IMR-90 (cell line): ENCODE data around the gene MRPS34. TPM values are rescaled to one million over a fixed set of nuclear protein-coding genes. Genes with fewer than 3 reads are reported as not detected.

Experiments used
- ATAC-seq: fragments of 200-7000 bp; cut with Tn5 transposase; 2 replicates; pipeline ENCODE4 v1.9.1; 2020; ENCODE audit warnings: low read depth, mild to moderate bottlenecking, moderate library complexity
- BruUV-seq: library from RNA; stranded (reverse); fragments of 400-500 nt; replicated peaks from 2 replicates; lab custom pipeline; 2021; lab: Mats Ljungman, UMichigan
- CTCF ChIA-PET: fragments of 300-600 bp; formaldehyde crosslinking; extraction: SDS; loops from one replicate; lab custom pipeline; 2021; ENCODE audit warnings: antibody characterized with exemption; lab: Yijun Ruan, JAX
- POLR2A ChIA-PET: fragments of 300-600 bp; sonication (Branson Sonifier 250); formaldehyde crosslinking; loops from one replicate; lab custom pipeline; 2022; ENCODE audit warnings: antibody characterized with exemption; ENCODE audit not compliant: unreplicated experiment; lab: Charles Lee
- DNase-seq: peaks from one replicate; pipeline ENCODE4 v3.0.0; 2013
- H2AFZ ChIP-seq: replicated peaks from 2 replicates; pipeline ENCODE3; 2013; ENCODE audit warnings: low read length, mild to moderate bottlenecking; ENCODE audit not compliant: poor library complexity
- H2AK5ac ChIP-seq: 2 replicates; pipeline ENCODE4 v1.6.1; 2013; ENCODE audit warnings: low read depth, low read length, inconsistent platforms
- H2AK9ac ChIP-seq: replicated peaks from 2 replicates; pipeline ENCODE3; 2013; ENCODE audit warnings: mild to moderate bottlenecking, low read depth, low read length, moderate library complexity; ENCODE audit not compliant: poor library complexity
- H2BK120ac ChIP-seq: 2 replicates; pipeline ENCODE4 v1.6.1; 2013; ENCODE audit warnings: low read depth, low read length, inconsistent platforms
- H2BK15ac ChIP-seq: 3 replicates; pipeline ENCODE4 v1.6.1; 2013; ENCODE audit warnings: low read depth, low read length, inconsistent platforms
- H2BK20ac ChIP-seq: 2 replicates; pipeline ENCODE4 v1.6.1; 2013; ENCODE audit warnings: low read depth, mild to moderate bottlenecking, inconsistent platforms, low read length, moderate library complexity
- H2BK5ac ChIP-seq: 2 replicates; pipeline ENCODE4 v1.6.1; 2013; ENCODE audit warnings: mild to moderate bottlenecking, low read depth, low read length, inconsistent platforms; ENCODE audit not compliant: poor library complexity, severe bottlenecking
- H3K14ac ChIP-seq: replicated peaks from 2 replicates; pipeline ENCODE4 v1.6.1; 2013; ENCODE audit warnings: low read depth, low read length, inconsistent platforms
- H3K18ac ChIP-seq: 2 replicates; pipeline ENCODE4 v1.6.1; 2013; ENCODE audit warnings: low read depth, low read length, control low read depth
- H3K23ac ChIP-seq: 2 replicates; pipeline ENCODE4 v1.6.1; 2013; ENCODE audit warnings: low read depth, low read length, inconsistent platforms
- H3K27ac ChIP-seq: 2 replicates; pipeline ENCODE4 v1.5.1; 2013; ENCODE audit warnings: mild to moderate bottlenecking, control low read depth, low read length; ENCODE audit not compliant: insufficient read depth
- H3K27me3 ChIP-seq: 2 replicates; pipeline ENCODE4 v1.6.1; 2013; ENCODE audit warnings: low read length; ENCODE audit not compliant: control insufficient read depth, insufficient read depth
- H3K36me3 ChIP-seq: 2 replicates; pipeline ENCODE4 v1.6.1; 2013; ENCODE audit warnings: low read length, mixed read lengths; ENCODE audit not compliant: control insufficient read depth, insufficient read depth
- H3K4ac ChIP-seq: 2 replicates; pipeline ENCODE4 v1.6.1; 2013; ENCODE audit warnings: low read depth, low read length, inconsistent platforms
- H3K4me1 ChIP-seq: 2 replicates; pipeline ENCODE4 v1.6.1; 2013; ENCODE audit warnings: low read length, mixed read lengths; ENCODE audit not compliant: control insufficient read depth, insufficient read depth
- H3K4me2 ChIP-seq: 2 replicates; pipeline ENCODE4 v1.6.1; 2013; ENCODE audit warnings: low read depth, mild to moderate bottlenecking, control low read depth, low read length, moderate library complexity
- H3K4me3 ChIP-seq: 2 replicates; pipeline ENCODE4 v1.5.1; 2013; ENCODE audit warnings: low read depth, mild to moderate bottlenecking, control low read depth, low read length, moderate library complexity; ENCODE audit not compliant: insufficient read depth
- H3K56ac ChIP-seq: 2 replicates; pipeline ENCODE4 v1.6.1; 2013; ENCODE audit warnings: low read length, inconsistent platforms; ENCODE audit not compliant: insufficient read depth; ENCODE audit errors: extremely low read depth
- H3K79me1 ChIP-seq, 2 experiments: 2 replicates each; pipeline ENCODE4 v1.6.1; 2013; ENCODE audit warnings: low read length in 2 of 2, inconsistent platforms in 1 of 2, low read depth in 1 of 2
- H3K9ac ChIP-seq: 2 replicates; pipeline ENCODE4 v1.6.1; 2013; ENCODE audit warnings: low read depth, low read length, control low read depth
- H3K9me1 ChIP-seq: 2 replicates; pipeline ENCODE4 v1.6.1; 2013; ENCODE audit warnings: low read length, inconsistent platforms; ENCODE audit not compliant: insufficient read depth
- H3K9me3 ChIP-seq: 2 replicates; pipeline ENCODE4 v1.6.1; 2013; ENCODE audit warnings: low read length; ENCODE audit not compliant: control insufficient read depth, insufficient read depth
- H4K20me1 ChIP-seq: 2 replicates; pipeline ENCODE4 v1.6.1; 2013; ENCODE audit warnings: low read length, inconsistent platforms; ENCODE audit not compliant: insufficient read depth
- H4K5ac ChIP-seq: 2 replicates; pipeline ENCODE4 v1.6.1; 2013; ENCODE audit warnings: mild to moderate bottlenecking, low read depth, low read length, control low read depth
- H4K8ac ChIP-seq, 2 experiments: 2 replicates each; pipeline ENCODE4 v1.6.1; 2013; ENCODE audit warnings: low read depth in 2 of 2, low read length in 2 of 2, control low read depth in 1 of 2, inconsistent platforms in 1 of 2
- H4K91ac ChIP-seq: 2 replicates; pipeline ENCODE4 v1.6.1; 2013; ENCODE audit warnings: low read depth, low read length, inconsistent platforms; ENCODE audit not compliant: insufficient read depth
- BHLHE40 ChIP-seq: fragments of 150-350 bp; IDR thresholded peaks from 2 replicates; pipeline ENCODE4 v1.6.1; 2016; ENCODE audit warnings: mild to moderate bottlenecking, low read depth, low read length
- CEBPB ChIP-seq: IDR thresholded peaks from 2 replicates; pipeline ENCODE4 v1.6.1; 2012; ENCODE audit warnings: low read depth, low read length, improper control_type of control experiment
- CHD1 ChIP-seq: IDR thresholded peaks from 2 replicates; pipeline ENCODE4 v1.6.1; 2012; ENCODE audit warnings: low read depth, low read length, improper control_type of control experiment
- ELK1 ChIP-seq: fragments of 150-350 bp; IDR thresholded peaks from 2 replicates; pipeline ENCODE4 v1.6.1; 2016; ENCODE audit warnings: low read depth, mild to moderate bottlenecking, low read length, moderate library complexity, borderline replicate concordance
- FOS ChIP-seq: fragments of 150-350 bp; IDR thresholded peaks from 2 replicates; pipeline ENCODE4 v1.6.1; 2016; ENCODE audit warnings: low read depth, low read length
- MAFK ChIP-seq: IDR thresholded peaks from 2 replicates; pipeline ENCODE4 v1.6.1; 2012; ENCODE audit warnings: low read depth, low read length, improper control_type of control experiment
- MAZ ChIP-seq: IDR thresholded peaks from 2 replicates; pipeline ENCODE4 v1.6.1; 2012; ENCODE audit warnings: low read depth, mild to moderate bottlenecking, low read length, improper control_type of control experiment, moderate library complexity, borderline replicate concordance
- NFE2L2 ChIP-seq: fragments of 150-350 bp; IDR thresholded peaks from 2 replicates; pipeline ENCODE4 v1.6.1; 2016; ENCODE audit warnings: low read depth, mild to moderate bottlenecking, low read length
- RCOR1 ChIP-seq: IDR thresholded peaks from 2 replicates; pipeline ENCODE4 v1.6.1; 2012; ENCODE audit warnings: mild to moderate bottlenecking, low read length, improper control_type of control experiment; ENCODE audit not compliant: insufficient replicate concordance
- RFX5 ChIP-seq: IDR thresholded peaks from 2 replicates; pipeline ENCODE4 v1.8.0; 2012; ENCODE audit warnings: low read depth, mild to moderate bottlenecking, low read length, moderate library complexity
- SMC3 ChIP-seq: fragments of 150-350 bp; IDR thresholded peaks from 2 replicates; pipeline ENCODE4 v1.6.1; 2016; ENCODE audit warnings: low read depth, mild to moderate bottlenecking, antibody characterized with exemption, low read length, moderate library complexity
- WGBS, 2 experiments: methylation state at CpG; one replicate each; pipeline versions ENCODE4 v1.1.5 to v1.1.7; 2013; ENCODE audit warnings: missing lambda C conversion rate in 2 of 2; ENCODE audit not compliant: insufficient read length in 1 of 2; ENCODE audit errors: extremely low coverage in 2 of 2; 5-methylcytosine and 5-hydroxymethylcytosine counted together
- dilution Hi-C: fragments of 300-500 bp; cut with HindIII; formaldehyde crosslinking; loops from one replicate; pipeline ENCODE4 v1.14.3; 2018; ENCODE audit warnings: low sequenced_read_pairs; ENCODE audit not compliant: unreplicated experiment
- in situ Hi-C: fragments of 300-500 bp; cut with MboI; formaldehyde crosslinking; loops from 3 replicates; pipeline ENCODE4 v1.14.3; 2019; ENCODE audit warnings: low sequenced_read_pairs, inconsistent platforms, mixed read lengths
- intact Hi-C: fragments of 100-400 bp; cut with micrococcal nuclease; formaldehyde crosslinking; loops from 2 replicates; pipeline ENCODE4 v1.10.0; 2022
- polyA plus RNA-seq, 3 experiments: library from polyadenylated mRNA; depleted of rRNA; stranded (reverse); fragments of >200 nt; gene quantifications; 2 replicates each; pipeline ENCODE4 v1.2.3, GENCODE V29; 2012; ENCODE audit warnings: low replicate concordance in 1 of 3
- total RNA-seq: library from RNA; depleted of rRNA; stranded (reverse); fragments of >200 nt; gene quantifications from 2 replicates; pipeline ENCODE4 v1.2.3, GENCODE V29; 2012
- TF ChIP-seq, protein P1 (sequence below): conservative IDR thresholded peaks from 2 replicates; pipeline ENCODE4 v1.5.1; 2012; ENCODE audit warnings: mild to moderate bottlenecking, low read depth, low read length, improper control_type of control experiment

The MRPS34 gene
- total and polyA plus RNA-seq, 2 of the 4 experiments (the other 2 are of a cell fraction) = 68.5 to 80.4 TPM

- H3K4me2 ChIP-seq = no peak overlapping the region
- no peak overlapping the region for H2BK20ac ChIP-seq
- H2BK15ac ChIP-seq = no peak overlapping the region
- TF ChIP-seq BHLHE40 (no peak), SMC3 (no peak), MAFK (no peak), RFX5 (no peak), ELK1 (no peak), NFE2L2 (no peak), FOS (no peak), RCOR1 (no peak), CHD1 (no peak), CEBPB (no peak), MAZ (no peak)
- TF ChIP-seq, protein P1, sequence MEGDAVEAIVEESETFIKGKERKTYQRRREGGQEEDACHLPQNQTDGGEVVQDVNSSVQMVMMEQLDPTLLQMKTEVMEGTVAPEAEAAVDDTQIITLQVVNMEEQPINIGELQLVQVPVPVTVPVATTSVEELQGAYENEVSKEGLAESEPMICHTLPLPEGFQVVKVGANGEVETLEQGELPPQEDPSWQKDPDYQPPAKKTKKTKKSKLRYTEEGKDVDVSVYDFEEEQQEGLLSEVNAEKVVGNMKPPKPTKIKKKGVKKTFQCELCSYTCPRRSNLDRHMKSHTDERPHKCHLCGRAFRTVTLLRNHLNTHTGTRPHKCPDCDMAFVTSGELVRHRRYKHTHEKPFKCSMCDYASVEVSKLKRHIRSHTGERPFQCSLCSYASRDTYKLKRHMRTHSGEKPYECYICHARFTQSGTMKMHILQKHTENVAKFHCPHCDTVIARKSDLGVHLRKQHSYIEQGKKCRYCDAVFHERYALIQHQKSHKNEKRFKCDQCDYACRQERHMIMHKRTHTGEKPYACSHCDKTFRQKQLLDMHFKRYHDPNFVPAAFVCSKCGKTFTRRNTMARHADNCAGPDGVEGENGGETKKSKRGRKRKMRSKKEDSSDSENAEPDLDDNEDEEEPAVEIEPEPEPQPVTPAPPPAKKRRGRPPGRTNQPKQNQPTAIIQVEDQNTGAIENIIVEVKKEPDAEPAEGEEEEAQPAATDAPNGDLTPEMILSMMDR = no peak
- no peak overlapping the region for H2AK5ac ChIP-seq
- CTCF ChIA-PET = no interaction called here
- no peak overlapping the region for H2BK120ac ChIP-seq
- no peak overlapping the region for H2BK5ac ChIP-seq
- peak overlapping the region; percentile 16 for H2AK9ac ChIP-seq
- no peak overlapping the region for H3K27ac ChIP-seq
- no peak overlapping the region for H4K91ac ChIP-seq
- H3K18ac ChIP-seq = no peak overlapping the region
- peaks cover 16 to 53% of the 10 kb centered on the region in 2 experiments; a peak in 3 of 4 replicates for H3K79me1 ChIP-seq
- no peak overlapping the region for H3K9ac ChIP-seq
- POLR2A ChIA-PET = no interaction called here
- H3K36me3 ChIP-seq = peaks cover 65% of the 10 kb centered on the region
- H2AFZ ChIP-seq = no peak overlapping the region
- DNase-seq (no peak), ATAC-seq (no peak)
- intact Hi-C loops = no loop called here
- H4K5ac ChIP-seq = no peak overlapping the region
- H3K9me1 ChIP-seq = peaks cover 3% of the 10 kb centered on the region
- no TSS peak for BruUV-seq
- dilution Hi-C loops = no loop called here
- WGBS, 2 experiments = 93% methylated on average over 11 of the region's 14 CpGs; no CpG with 5 or more reads in 1 of the 2 experiments
- in situ Hi-C loops = no loop called here
- no peaks in the 10 kb centered on the region for H3K9me3 ChIP-seq
- H3K4me1 ChIP-seq = no peaks in the 10 kb centered on the region
- H3K56ac ChIP-seq = no peak overlapping the region
- H4K8ac ChIP-seq = no peak overlapping the region
- peaks cover 26% of the 10 kb centered on the region for H4K20me1 ChIP-seq
- no peaks in the 10 kb centered on the region for H3K27me3 ChIP-seq
- no peak overlapping the region for H3K14ac ChIP-seq
- H3K4me3 ChIP-seq = no peak overlapping the region
- no peak overlapping the region for H3K4ac ChIP-seq
- no peak overlapping the region for H3K23ac ChIP-seq
These were observed 40.9 kb downstream of the MRPS34 start for GRCh38 chr16:1732071-1732470.
